Activated CD8-positive, alpha-beta memory T cell treated with anti-CD3 and anti-CD28 coated beads, Interleukin-2, amount 50 U/mL, for 1 hour (primary cell): ENCODE measurements around the gene TMEM156.
"Not testable (repeated sequence)": the region's sequence is repeated elsewhere in the genome, so short reads cannot be mapped to it uniquely, and the experiment has no call there.

Source experiments
- DNase-seq: peaks from one replicate; pipeline ENCODE4 v3.0.0-alpha.2; 2020; ENCODE audit errors: extremely low read depth

TMEM156 gene

DNA sequence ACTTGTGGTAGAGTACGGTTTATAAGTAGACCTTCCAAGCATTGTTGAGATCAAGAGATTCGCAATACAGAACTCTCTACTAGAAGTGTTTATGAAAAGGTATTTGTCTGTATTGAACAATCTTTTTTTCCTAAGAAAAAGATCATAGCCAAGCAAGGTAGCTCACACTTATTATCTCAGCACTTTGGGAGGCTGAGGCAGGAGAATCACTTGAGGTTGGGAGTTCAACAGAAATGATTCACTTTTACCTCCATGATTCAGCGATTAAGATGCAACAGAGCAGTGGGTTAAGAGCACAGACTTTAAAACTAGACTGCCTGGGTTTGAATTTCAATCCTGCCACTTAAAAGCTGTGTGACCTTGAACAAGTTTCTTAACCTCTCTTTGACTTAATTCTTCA lies 74.3 kb downstream of the TMEM156 start:
- DNase-seq, result no peak

- DNase-seq, result no peak
Observed at GRCh38 chr4:38957261-38957815, 74.9 kb downstream of the TMEM156 start.

DNA sequence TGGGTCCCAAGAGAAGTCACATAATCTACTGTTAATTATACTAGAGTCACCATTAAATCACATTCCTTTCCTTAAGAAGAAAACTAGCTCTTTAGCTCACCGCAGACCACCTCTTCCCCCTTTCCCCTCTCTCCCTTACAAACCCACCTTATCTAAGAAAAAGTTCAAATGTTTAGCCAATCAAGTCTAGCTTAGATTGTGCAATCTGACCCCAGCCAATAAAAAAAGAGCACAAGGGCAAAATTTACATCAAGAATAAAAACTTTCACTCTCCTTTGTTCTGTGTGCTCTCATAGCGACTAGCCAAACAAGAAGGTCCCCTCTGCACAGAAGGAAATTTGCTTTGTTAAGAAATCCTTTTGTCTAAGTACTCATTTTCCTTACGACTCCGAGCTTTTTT lies 76.3 kb downstream of the TMEM156 start:
- no peak for DNase-seq

DNA sequence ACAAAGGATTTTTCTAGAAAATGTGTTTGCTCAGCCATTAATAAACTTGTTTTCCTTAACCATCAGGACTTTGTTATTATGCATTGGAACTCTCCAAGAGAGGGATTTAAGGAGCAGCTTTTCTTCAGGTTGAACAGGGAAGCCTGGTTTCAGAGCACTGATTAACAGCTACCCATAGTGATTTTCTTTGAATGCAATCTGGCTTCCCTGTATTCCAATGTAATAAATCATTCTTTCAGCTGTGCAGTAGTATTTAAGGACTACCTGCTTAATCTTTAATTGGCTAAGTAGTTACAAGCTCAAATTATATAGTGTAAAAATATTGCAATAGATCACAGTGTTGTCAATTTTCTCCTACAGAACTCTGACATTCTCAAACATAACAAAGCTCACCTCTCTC lies 77.5 kb downstream of the TMEM156 start:
- DNase-seq, result no peak

DNA sequence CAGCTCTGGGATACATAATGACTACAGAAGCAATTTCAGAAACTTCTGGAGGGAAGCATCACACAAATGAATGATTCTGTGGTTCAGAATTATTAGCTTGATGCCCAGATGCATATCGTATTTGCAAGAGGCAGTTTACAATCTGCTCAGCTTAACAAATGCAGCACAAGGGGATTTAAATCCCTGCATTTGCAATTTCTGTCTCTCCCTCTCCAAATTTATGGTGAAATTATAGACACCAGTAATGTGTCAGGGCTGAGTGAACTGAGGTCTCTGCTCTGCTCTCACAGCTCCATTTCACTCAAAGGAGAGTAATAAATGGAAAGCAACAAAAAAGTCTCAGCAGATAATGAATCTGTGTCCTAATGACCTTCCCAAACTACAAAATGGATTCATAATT lies 80.2 kb downstream of the TMEM156 start:
- DNase-seq, result no peak

DNA sequence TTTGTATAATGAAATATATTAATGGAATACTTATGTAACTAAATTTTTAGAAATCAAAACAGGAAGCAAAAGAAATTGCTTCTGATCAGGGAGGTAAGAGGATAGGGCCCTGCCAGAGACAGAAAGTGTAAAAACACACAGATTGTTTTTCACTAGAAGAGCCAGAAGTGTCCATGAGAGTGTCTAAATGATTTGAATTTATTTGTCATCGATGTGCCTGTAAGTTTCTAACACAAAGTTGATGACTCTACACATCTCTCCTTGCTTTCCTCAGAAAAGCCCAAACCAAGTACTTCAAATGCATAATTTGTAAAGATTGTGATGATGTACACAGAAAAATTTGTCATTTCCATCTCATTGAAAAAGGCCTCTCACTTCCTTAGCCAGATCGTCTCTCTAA lies 80.6 kb downstream of the TMEM156 start:
- no peak for DNase-seq

- DNase-seq, result no peak
Observed at GRCh38 chr4:38950734-38951133, 81.5 kb downstream of the TMEM156 start.

DNA sequence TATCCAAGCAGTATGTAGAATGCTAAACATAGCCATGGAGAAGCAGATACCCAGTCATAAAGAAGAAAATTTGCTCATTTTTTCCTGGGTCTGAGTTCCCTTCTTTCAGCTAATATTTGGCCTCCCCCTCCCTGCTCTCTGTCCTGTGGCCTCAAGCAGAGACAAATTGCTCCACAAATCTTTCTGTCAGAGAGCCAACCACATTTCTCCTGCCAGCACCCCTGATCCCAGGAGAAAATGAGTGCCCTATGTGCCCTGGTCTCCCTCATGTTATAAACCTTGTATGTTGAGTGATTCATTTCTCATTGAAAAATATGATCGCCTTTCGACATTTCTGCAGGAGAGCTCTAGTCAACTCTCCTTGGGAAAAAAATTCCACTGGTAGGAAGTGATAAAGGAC lies 82.0 kb downstream of the TMEM156 start:
- no peak for DNase-seq

DNA sequence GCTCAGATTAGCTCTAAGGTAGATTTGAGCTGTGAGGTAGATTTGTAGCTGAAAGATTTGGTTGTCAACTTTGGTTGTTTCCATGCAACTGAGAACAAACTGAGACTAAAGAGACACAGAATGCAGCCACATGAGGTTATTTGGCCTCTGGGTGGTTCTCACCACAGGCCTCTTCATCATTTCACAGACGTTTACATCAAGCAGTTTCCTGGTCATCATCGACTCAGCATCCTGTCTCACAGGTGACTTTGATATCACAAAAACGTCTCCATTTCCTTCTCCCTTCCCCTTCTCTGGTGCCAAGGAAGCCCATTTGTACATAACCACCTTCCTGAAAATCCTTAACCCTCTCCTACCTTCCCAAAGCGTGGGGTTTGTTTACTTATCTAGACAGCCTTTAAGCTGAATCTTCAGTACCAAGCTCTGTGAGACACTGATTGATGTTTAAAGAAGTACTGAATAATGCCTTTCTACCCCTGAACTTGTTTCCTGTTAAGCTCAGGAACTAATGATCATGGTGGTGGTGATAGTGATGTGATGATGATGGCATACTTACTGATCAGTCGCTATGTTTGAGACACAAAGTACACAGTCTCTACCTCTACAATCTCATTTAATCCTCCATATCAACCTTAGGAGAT lies 82.7 kb downstream of the TMEM156 start:
- peak; percentile 29 for DNase-seq

- no peak for DNase-seq
Observed at GRCh38 chr4:38948551-38948950, 83.7 kb downstream of the TMEM156 start.

- no peak for DNase-seq
Observed at GRCh38 chr4:38946919-38947318, 85.3 kb downstream of the TMEM156 start.

GRCh38 chr4:38944440-38944839 lies 87.8 kb downstream of the TMEM156 start:
- DNase-seq, result no peak

GRCh38 chr4:38943343-38943742 lies 88.9 kb downstream of the TMEM156 start:
- no peak for DNase-seq

- not testable (repeated sequence) for DNase-seq
Observed at GRCh38 chr4:38941906-38942305, 90.3 kb downstream of the TMEM156 start.

- no peak for DNase-seq
Observed at GRCh38 chr4:38940476-38940875, 91.7 kb downstream of the TMEM156 start.

GRCh38 chr4:38939165-38939564 lies 93.0 kb downstream of the TMEM156 start:
- DNase-seq, result no peak

- no peak for DNase-seq
Observed at GRCh38 chr4:38935391-38936073, 96.7 kb downstream of the TMEM156 start.

DNA sequence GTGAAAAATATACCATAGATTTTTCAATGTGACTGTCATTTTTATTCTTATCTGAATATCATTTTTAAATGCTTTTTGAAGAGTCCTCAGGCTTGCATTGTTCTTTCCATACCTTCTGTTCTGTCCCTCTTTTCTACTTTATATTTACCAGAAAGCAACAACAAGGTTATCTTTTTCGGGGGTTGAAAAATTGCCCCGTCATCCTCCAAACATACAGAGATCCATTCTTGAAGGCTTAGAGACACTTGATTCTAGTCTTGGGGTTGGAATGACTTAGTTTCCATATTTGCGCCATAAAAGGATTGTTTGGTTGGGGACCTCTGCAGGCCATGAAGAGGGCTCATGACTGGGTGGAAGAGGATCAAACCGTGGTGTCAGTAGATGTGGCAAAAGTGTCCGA lies 101.1 kb downstream of the TMEM156 start:
- no peak for DNase-seq

DNA sequence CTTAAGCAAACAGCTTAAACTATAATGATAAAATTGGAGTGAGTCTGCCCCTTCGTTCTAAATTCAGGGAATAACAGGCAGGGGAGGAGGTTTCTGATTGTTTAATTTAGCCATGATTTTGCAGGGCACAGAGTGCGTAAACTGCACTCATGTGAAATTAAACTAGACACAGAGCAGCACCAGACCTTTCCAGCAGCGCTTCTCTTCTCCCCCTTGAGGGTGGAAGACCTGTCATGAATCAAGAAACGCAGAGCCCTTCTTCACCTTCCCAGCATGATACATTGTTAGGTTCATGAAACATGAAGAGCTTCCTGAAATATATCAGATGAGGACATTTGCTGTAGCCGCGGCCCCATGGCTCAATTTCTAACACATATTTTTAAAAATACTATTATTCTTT lies 101.5 kb downstream of the TMEM156 start:
- no peak for DNase-seq

- DNase-seq, result no peak
Observed at GRCh38 chr4:38930204-38930603, 102.0 kb downstream of the TMEM156 start.

DNA sequence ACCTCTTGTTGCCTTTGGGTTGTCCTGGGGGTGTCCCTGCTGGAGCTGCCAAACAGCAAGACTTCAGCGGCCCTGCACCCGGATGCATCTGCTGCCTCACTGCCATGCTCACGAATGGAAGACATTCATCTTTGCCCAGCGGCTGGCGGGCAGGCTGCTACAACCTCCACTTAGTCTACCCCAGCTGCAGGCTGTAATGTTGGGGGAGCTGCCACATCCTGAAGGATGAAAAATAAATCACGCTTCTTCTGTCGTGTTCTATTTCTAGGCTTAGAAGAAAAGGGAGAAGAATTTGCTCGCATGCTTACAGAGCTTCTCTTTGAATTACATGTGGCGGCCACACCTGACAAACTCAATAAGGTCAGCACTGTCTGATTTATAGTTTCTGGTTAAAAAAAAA lies 103.2 kb downstream of the TMEM156 start:
- DNase-seq, result no peak

GRCh38 chr4:38928568-38928967 lies 103.6 kb downstream of the TMEM156 start:
- no peak for DNase-seq

GRCh38 chr4:38926896-38927295 lies 105.3 kb downstream of the TMEM156 start:
- DNase-seq, result no peak
